SK-N-SH treated with all-trans-retinoic acid at 6 μM for 48 hours (cell line): ENCODE results near the gene RORB.

Experiments used
- CSDC2 ChIP-seq: fragments of 250-450 bp; sonication (Bioruptor Pico); IDR thresholded peaks from 2 replicates; pipeline ENCODE4 v1.5.0; 2020; ENCODE audit warnings: mild to moderate bottlenecking, moderate library complexity
- ESRRG ChIP-seq: fragments of 250-450 bp; sonication (Bioruptor Pico); IDR thresholded peaks from 2 replicates; pipeline ENCODE4 v1.6.1; 2021; ENCODE audit warnings: mild to moderate bottlenecking
- GLIS3 ChIP-seq: fragments of 250-450 bp; sonication (Bioruptor Pico); IDR thresholded peaks from 2 replicates; pipeline ENCODE4 v1.5.0; 2020; ENCODE audit warnings: mild to moderate bottlenecking, moderate library complexity
- RARB ChIP-seq: fragments of 250-450 bp; sonication (Bioruptor Pico); IDR thresholded peaks from 2 replicates; pipeline ENCODE4 v1.8.0; 2021; ENCODE audit warnings: mild to moderate bottlenecking, moderate library complexity
- TCF4 ChIP-seq: fragments of 250-450 bp; sonication (Bioruptor Pico); IDR thresholded peaks from 2 replicates; pipeline ENCODE4 v1.8.0; 2021; ENCODE audit warnings: mild to moderate bottlenecking, moderate library complexity, borderline replicate concordance
- TOX ChIP-seq: fragments of 250-450 bp; sonication (Bioruptor Pico); IDR thresholded peaks from 2 replicates; pipeline ENCODE4 v1.8.0; 2021; ENCODE audit warnings: mild to moderate bottlenecking, moderate library complexity, borderline replicate concordance
- ZFP3 ChIP-seq: fragments of 250-450 bp; sonication (Bioruptor Pico); IDR thresholded peaks from 2 replicates; pipeline ENCODE4 v1.5.0; 2020; ENCODE audit warnings: mild to moderate bottlenecking, moderate library complexity
- ZFP30 ChIP-seq: fragments of 450-650 bp; formaldehyde crosslinking; IDR thresholded peaks from 2 replicates; pipeline ENCODE4 v1.5.0; 2022; ENCODE audit warnings: mild to moderate bottlenecking, moderate library complexity
- ZNF565 ChIP-seq: fragments of 450-650 bp; formaldehyde crosslinking; conservative IDR thresholded peaks from 2 replicates; pipeline ENCODE4 v1.5.0; 2020; ENCODE audit warnings: low read depth, mild to moderate bottlenecking, moderate library complexity
- ZNF70 ChIP-seq: fragments of 450-650 bp; formaldehyde crosslinking; IDR thresholded peaks from 2 replicates; pipeline ENCODE4 v1.5.0; 2020; ENCODE audit warnings: mild to moderate bottlenecking, moderate library complexity
- ZNF8 ChIP-seq: fragments of 450-650 bp; formaldehyde crosslinking; IDR thresholded peaks from 2 replicates; pipeline ENCODE4 v1.5.0; 2020; ENCODE audit warnings: mild to moderate bottlenecking, moderate library complexity
- TF ChIP-seq, protein P1 (sequence below): fragments of 250-450 bp; sonication (Bioruptor Pico); IDR thresholded peaks from 2 replicates; pipeline ENCODE4 v1.8.0; 2020; ENCODE audit warnings: mild to moderate bottlenecking, moderate library complexity, borderline replicate concordance
- TF ChIP-seq, protein P2 (sequence below): fragments of 250-450 bp; sonication (Bioruptor Pico); IDR thresholded peaks from 2 replicates; pipeline ENCODE4 v1.5.1; 2020; ENCODE audit warnings: low read depth, mild to moderate bottlenecking, moderate library complexity

DNA sequence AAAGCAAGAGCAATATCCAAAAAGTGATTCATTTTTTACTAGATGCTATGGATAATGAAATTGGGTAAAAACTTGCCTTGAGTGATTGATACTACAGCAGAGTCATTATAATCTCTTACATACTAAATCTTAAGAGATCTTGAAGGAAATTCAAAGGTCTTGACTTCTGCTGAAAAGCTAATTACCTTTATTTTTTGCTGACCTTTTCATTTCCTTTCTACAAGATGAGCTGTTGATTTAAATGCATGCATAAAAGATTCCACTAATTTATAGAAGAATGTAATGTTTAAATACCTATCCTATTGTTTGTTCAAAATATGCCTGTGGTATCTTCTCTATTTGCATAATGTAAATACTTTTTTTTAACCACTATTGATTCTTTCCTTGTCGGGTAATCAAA, 27.2 kb downstream of the RORB start:
- TF ChIP-seq RARB (CRISPR knock-in tag) = no peak
- TF ChIP-seq, protein P1, sequence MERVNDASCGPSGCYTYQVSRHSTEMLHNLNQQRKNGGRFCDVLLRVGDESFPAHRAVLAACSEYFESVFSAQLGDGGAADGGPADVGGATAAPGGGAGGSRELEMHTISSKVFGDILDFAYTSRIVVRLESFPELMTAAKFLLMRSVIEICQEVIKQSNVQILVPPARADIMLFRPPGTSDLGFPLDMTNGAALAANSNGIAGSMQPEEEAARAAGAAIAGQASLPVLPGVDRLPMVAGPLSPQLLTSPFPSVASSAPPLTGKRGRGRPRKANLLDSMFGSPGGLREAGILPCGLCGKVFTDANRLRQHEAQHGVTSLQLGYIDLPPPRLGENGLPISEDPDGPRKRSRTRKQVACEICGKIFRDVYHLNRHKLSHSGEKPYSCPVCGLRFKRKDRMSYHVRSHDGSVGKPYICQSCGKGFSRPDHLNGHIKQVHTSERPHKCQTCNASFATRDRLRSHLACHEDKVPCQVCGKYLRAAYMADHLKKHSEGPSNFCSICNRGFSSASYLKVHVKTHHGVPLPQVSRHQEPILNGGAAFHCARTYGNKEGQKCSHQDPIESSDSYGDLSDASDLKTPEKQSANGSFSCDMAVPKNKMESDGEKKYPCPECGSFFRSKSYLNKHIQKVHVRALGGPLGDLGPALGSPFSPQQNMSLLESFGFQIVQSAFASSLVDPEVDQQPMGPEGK (CRISPR knock-in tag) = no peak
- no peak for TF ChIP-seq TCF4 (CRISPR knock-in tag)
- no peak for TF ChIP-seq CSDC2
- no peak for TF ChIP-seq GLIS3 (CRISPR knock-in tag)
- TF ChIP-seq ESRRG = no peak
- no peak for TF ChIP-seq TOX (CRISPR knock-in tag)
- no peak for TF ChIP-seq ZFP30
- no peak for TF ChIP-seq ZNF565
- no peak for TF ChIP-seq ZNF70 (CRISPR knock-in tag)
- TF ChIP-seq, protein P2, sequence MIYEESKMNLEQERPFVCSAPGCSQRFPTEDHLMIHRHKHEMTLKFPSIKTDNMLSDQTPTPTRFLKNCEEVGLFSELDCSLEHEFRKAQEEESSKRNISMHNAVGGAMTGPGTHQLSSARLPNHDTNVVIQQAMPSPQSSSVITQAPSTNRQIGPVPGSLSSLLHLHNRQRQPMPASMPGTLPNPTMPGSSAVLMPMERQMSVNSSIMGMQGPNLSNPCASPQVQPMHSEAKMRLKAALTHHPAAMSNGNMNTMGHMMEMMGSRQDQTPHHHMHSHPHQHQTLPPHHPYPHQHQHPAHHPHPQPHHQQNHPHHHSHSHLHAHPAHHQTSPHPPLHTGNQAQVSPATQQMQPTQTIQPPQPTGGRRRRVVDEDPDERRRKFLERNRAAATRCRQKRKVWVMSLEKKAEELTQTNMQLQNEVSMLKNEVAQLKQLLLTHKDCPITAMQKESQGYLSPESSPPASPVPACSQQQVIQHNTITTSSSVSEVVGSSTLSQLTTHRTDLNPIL (CRISPR knock-in tag) = no peak
- no peak for TF ChIP-seq ZNF8 (CRISPR knock-in tag)
- no peak for TF ChIP-seq ZFP3 (CRISPR knock-in tag)
